ENCODE results near the gene MEOX1.

- TF ChIP-seq CTCF (IDR thresholded peaks at IDR 0.05): no peak
- no peak for TF ChIP-seq POLR2AphosphoS5 (IDR thresholded peaks at IDR 0.05)
- TF ChIP-seq POLR2A (IDR thresholded peaks at IDR 0.05): no peak
Observed at GRCh38 chr17:43627653-43628052, 34.1 kb downstream of the MEOX1 start.

Data from prostate gland (tissue), 2 donors.